Middle frontal gyrus (tissue), 1 donor: Measurements from ENCODE around the gene TMEM114.

Experiments
- DNase-seq: peaks from one replicate; pipeline ENCODE4 v3.0.0-alpha.2; 2015; ENCODE audit warnings: low spot score; ENCODE audit errors: extremely low spot score

Gene TMEM114

GRCh38 chr16:8611886-8612600, 21.7 kb upstream of the TMEM114 start:
- DNase-seq: no peak

- DNase-seq: no peak
Measured at GRCh38 chr16:8611122-8611521, 20.8 kb upstream of the TMEM114 start.

- DNase-seq: no peak
Measured at GRCh38 chr16:8607214-8607613, 16.9 kb upstream of the TMEM114 start.

DNA sequence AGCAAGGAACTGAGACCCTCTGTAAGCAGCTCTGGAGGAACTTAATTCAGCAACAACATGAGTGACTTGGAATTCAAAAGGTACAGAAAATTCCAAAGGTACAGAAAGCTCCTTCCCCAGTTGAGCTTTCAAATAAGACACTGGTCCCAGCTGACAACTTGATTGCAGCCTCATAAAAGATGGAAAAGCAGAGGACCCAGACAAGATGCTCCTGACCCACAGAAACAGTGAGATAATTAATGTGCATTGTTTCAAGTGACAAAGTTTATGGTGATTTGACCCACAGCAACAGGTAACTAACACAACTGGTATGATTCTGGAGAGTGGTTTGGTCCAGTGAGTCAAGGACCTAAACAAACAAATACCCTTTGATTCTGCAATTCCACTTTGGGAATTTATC, 15.2 kb upstream of the TMEM114 start:
- no peak for DNase-seq

DNA sequence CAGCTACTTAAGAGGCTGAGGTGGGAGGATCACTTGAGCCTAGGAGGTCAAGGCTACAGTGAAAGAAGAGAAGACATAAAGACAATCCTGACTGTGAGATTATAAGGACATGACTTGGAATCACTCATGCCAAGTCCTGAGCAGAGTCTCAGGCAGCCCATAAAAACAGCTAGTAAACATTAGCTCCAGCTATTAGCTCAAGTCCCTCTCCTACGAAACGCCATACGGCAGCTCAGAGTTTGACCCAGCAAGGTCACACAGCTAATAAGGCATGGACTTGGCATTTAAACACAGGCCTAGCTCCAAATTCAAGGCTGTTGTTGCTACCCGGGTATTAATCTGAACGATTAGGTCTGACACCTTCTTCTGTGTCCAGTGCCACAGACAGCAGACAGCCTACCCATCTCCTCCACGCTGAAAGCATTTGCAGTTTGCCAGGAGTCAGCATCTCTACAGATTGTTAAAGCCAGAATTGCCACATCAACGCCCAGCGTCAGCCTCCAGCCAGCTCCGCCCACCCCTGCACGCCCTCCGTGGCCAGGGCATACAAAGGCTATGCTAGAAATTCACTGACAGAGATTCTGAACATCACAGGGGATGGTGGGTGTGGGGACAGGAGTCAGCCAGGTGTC, 9.9 kb upstream of the TMEM114 start:
- DNase-seq: no peak

- DNase-seq: no peak
Measured at GRCh38 chr16:8596581-8596980, 6.3 kb upstream of the TMEM114 start.

DNA sequence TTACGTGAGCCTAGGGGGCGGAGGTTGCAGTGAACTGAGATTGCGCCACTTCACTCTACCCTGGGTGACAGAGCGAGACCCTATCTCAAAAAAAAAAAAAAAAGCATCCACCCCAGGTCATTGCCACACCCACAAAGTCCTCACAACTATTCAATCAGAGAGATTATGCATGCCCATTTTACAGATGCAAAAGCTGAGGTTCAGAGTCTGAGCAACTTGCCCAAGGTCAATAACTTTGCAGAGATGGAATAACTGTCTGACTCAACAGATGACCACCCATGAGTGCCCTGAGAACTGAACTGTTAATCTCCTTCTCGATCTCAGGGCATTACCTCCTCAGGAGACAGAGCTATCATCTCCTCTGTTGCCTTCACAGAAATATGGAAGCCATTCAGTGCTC, 5.5 kb upstream of the TMEM114 start:
- no peak for DNase-seq

DNA sequence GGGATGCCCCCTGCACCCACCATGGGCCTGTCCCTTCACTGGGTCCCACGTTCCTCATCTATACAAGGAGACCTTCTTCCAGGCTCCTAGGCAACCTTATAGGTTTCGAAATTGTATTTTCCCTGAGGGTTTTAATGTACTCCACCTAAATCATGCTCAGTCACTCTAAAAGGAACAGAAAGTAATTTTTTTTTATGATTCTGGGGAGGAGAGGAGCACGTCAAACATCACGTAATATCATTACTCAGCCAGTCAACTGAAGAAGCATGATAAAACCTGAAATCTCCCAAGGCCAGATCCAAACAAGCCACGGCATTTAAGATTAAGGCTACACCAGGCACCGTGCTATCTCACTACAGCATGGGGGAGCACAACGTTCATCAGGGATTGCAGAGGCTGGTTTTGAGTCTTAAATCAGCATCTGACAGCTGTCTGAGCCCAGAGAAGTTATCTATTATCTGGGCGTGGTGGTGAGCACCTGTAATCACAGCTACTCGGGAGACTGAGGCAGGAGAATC, 3.9 kb upstream of the TMEM114 start:
- DNase-seq: no peak

DNA sequence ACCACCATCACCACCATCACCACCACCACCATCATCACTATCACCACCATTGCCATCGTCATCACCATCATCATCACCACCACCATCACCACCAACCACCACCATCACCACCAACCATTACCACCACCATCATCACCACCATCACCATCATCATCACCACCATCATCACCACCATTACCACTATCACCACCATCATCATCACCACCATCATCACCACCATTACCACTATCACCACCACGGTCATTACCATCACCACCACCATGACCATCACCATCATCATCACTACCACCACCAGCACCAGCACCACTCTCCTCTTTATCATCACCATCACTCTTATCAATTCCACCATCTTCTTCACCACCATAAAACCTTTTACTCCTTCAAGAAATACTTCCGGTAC, 1.1 kb upstream of the TMEM114 start:
- DNase-seq: no peak

DNA sequence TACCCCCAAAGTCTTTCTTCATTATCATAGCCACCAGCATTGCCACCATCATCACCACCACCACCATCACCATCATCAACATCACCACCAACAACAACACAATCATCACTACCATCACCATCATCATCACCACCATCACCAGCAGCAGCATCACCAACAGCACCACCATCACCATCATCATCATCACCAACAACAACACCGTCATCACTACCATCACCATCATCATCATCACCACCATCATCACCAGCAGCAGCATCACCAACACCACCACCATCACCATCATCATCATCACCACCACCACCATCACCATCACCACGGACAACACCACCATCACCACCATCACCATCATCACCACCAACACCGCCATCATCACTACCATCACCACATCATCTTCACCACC, 500 bp upstream of the TMEM114 start:
- DNase-seq: no peak

DNA sequence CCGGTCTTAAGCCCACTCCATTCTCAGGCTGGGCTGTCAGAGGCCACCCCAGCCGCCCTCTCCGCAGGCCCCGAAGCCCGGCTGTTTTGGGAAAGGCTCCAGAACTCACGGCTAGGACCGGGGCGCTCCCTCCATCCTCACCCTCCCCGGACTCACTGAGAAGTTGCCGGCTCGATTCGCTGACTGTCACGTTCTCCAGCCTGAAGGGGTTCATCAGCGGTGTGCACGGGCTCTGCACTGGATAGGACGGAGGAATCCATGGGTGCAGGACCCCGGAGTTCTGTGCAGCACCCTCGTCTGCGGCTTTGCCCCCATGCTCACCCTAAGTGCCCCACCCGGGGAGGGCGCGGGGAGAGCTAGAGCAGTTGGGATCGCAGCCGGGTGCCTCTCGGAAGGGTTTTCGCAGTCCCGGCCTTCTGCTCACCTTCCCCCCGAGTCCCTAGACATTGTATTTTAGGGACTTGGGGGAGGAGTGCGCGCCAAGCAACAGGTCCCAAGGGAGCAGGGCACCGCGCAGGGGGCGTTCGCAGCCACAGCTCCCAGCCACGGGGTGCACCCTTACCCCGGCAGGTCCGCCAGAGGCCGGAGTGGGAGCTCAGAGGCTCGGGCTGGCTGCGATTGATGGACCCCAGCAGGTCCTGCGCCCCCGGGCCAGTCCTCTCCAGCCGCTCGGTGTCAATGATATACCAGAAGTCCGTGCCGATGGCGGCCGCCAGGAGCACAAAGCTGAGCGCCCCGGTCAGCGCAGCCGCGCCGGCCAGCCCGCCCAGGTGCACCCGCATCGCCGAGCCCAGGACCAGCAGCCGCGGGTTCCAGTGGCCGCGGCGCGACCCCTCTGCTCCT, 1.0 kb downstream of the TMEM114 start:
- DNase-seq: no peak

GRCh38 chr16:8588682-8589056, 1.6 kb downstream of the TMEM114 start:
- DNase-seq: no peak

DNA sequence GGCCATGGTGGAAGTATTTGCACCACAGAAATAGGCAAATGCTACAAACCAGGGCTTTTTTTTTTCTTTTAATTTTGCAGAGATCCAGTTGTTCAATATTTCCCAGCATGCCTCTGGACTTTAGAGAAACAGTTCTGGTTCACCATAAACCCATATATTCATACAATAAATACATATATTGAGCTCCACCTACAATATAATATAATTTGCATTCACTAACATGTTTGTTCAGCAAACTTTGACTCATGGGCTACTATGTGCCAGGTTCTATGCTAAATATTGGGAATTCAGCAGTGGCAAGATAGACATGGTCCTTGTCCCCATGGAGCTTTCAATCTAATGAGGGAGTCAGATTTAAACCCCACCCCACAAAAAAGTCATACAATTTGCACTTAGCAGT, 3.2 kb downstream of the TMEM114 start:
- no peak for DNase-seq

- no peak for DNase-seq
Measured at GRCh38 chr16:8585857-8586256, 4.5 kb downstream of the TMEM114 start.

GRCh38 chr16:8585041-8585440, 5.3 kb downstream of the TMEM114 start:
- no peak for DNase-seq

DNA sequence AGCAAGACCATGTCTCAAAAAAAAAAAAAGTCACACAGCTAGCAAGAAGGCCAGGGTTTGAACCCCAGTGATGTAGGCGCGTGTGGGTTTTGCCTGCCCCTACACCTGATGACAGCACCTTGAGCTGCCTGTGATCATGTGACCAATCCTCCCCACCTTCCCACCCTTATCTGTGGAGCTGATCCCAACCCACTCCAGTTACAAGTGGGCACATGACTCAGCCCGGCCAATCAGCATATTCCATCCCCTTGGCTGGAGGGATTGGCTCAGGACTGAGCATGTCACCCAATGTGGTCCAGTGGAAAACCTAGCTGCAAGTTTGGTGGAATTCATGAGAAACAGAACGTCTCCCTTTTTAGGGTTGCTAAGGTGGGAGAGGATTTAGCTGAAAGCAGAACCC, 6.6 kb downstream of the TMEM114 start:
- DNase-seq: no peak

GRCh38 chr16:8583199-8583598, 7.1 kb downstream of the TMEM114 start:
- DNase-seq: no peak

DNA sequence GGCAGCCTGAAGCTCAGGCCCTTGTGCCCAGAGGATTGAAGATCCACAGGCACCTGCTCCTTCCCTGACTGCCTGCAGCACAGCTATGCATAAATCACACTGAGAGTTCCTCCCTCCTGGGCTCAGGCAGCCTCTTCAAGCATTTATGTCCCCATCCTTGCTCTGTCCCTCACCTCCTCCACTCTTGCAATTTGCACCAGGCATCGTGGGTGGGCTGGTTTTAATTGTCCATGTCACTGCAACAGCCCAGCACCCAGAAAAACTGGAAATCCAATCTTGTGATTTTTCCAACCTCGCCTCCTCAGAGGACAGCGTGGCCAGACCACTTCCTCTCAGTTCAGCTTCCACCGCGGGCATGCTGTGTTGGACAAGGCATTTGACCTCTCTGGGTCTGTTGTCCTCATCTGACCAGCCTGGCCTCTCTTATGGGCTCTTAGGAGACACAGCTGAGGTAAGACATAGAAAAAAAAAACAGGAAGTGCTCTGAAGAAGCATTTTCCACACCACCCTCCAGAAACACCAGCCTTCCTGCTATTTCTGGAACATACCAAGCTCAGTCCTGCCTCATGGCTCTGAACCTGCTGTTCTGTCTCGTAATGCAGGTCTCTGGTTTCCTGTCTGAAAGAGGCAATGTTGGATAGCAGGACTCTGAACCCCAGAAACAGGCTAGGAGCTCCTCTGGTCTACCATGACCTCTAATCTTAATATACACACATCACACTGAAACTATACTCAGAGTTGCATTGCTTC, 8.3 kb downstream of the TMEM114 start:
- peak; percentile 11 for DNase-seq

DNA sequence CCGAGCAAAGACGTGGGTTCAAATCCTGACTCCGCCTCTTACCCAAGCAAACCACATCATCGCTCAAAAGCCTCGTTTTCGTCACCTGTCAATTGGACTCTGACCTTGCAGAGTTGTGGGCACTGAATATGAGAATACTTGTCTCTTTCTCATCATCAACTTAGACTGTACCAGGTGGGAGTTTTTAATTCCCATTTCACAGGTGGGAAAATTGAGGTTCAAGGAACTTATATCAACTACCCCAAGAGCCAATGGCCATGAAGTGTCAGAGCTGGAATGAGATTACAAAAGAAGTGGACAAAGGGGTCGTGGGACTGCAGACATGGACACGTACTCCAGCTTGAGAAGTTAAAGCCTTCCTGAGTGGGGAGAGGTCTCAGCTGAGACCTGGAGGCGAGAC, 10.8 kb downstream of the TMEM114 start:
- DNase-seq: no peak

- no peak for DNase-seq
Measured at GRCh38 chr16:8577678-8578304, 12.5 kb downstream of the TMEM114 start.
